NCI-H2029 (cell line): Measurements from ENCODE around the gene RCOR1.
A peak's percentile ranks its signal among the peaks of the same experiment; 100 is the strongest.
"Not testable (repeated sequence)": the region's sequence is repeated elsewhere in the genome, so short reads cannot be mapped to it uniquely, and the experiment has no call there.

Experiments
- DNase-seq: peaks from one replicate; lab custom pipeline; 2025; lab: John Stamatoyannopoulos, UW

The RCOR1 gene

GRCh38 chr14:102591944-102592762 is at the start of gene RCOR1:
Gene RCOR1 (plus strand): TSS chr14:102592649. CDS start chr14:102592887, 238 bp downstream.
- DNase-seq = peak; percentile 75

DNA sequence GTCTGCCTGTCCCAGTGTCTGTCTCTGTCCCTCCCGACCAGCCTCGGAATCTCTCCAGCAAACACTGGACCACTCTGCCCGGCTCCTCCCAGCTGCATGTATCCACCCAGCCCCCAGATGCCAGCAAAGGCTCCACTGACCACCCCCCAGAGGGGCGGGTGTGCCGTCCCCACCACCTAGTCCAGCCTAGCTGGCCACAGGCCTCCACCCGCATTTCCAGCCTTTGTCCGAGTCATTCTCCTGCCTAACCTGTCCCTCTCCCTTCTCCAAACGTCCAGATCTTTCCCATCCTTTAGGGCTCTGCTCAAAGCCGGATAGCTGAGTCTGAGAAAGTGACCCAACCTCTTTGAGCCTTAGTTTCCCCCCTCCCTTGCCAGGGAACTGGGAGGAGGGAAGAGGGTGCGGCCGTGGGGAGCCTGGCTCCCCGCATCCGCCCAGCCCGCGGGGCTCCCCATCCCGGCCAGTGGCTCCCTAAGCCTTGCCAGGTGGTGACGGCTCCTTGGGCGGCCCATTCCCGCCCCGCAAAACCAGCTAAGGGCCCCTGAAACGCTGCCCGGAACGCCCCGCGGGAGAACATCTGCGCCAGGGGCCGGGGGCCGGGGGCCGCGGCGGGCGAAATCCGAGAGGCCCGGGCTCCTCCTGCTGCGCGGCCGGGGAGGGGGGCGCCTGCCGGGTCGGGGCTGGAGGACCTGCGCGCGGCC is 48.3 kb upstream of the RCOR1 start:
- DNase-seq = no peak

- no peak for DNase-seq
Observed at GRCh38 chr14:102544747-102545460, 47.5 kb upstream of the RCOR1 start.

- DNase-seq = no peak
Observed at GRCh38 chr14:102545461-102546265, 46.8 kb upstream of the RCOR1 start.

- no peak for DNase-seq
Observed at GRCh38 chr14:102548616-102549240, 43.7 kb upstream of the RCOR1 start.

DNA sequence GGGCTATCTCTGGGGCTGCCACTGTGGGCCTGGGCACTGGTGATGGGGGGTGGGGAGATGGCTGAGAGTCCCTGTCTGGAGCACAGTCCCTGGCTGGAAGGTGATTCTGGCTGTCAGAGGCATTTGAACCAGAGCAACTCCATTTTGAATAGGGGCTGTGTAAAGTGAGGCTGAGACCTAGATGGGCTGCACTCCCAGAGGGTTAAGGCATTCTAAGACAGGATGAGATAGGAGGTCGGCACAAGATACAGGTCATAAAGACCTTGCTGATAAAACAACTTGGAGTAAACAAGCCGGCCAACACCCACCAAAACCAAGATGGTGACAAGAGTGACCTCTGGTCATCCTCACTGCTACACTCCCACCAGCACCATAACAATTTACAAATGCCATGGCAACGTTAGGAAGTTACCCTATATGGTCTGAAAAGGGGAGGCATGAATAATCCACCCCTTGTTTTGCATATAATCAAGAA is 41.5 kb upstream of the RCOR1 start:
- DNase-seq = not testable (repeated sequence)

GRCh38 chr14:102551995-102552705 is 40.3 kb upstream of the RCOR1 start:
- no peak for DNase-seq

DNA sequence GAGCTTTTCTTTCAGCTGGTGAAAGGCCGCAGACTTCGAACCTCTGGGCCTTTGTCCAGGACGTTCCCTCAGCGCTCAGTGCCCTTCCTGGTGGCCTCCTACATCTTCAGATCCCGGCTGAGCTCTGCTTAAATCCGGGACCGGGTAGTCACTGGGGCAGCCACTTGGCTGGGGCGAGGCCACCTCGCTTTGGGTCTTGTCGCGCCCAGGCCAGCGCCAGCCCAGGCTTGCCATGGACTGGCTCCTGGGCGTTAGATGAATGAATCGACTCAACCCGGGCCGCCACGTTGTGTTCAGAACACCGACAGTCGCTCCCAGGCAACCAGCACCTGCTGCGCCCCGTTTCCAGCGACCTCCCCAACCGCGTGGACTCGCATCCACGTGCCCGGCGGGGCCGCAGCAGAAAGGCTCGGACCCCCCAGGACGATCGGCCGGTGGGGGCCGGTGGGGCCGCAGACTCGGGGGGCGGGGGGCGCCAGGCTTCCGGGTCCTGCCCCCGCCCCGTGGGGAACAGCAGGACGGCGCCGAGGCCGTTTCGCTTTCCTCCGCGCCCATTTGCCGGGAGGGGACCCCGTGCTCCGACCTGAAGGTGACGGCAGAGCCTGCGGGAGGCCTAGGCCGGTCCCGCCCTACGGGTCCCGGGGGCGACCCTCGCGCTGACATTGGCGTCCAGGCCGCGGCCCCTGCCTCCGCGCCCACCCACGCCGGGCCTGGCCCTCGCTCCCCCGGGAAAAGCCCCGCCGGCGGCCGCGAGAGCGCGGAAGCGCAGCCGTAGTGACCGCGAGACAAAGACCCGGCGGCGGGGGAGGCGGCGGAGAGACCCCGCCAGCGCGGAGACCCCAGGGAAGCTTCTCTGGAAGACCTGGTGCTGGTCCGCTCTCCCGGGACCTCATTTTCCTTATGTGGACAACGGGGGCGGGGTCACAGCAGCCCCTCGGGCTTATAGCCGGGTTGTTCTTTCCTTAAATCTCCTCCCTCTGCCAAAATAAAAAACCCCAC is 37.3 kb upstream of the RCOR1 start:
- DNase-seq = no peak

GRCh38 chr14:102556098-102556677 is 36.3 kb upstream of the RCOR1 start:
- no peak for DNase-seq

DNA sequence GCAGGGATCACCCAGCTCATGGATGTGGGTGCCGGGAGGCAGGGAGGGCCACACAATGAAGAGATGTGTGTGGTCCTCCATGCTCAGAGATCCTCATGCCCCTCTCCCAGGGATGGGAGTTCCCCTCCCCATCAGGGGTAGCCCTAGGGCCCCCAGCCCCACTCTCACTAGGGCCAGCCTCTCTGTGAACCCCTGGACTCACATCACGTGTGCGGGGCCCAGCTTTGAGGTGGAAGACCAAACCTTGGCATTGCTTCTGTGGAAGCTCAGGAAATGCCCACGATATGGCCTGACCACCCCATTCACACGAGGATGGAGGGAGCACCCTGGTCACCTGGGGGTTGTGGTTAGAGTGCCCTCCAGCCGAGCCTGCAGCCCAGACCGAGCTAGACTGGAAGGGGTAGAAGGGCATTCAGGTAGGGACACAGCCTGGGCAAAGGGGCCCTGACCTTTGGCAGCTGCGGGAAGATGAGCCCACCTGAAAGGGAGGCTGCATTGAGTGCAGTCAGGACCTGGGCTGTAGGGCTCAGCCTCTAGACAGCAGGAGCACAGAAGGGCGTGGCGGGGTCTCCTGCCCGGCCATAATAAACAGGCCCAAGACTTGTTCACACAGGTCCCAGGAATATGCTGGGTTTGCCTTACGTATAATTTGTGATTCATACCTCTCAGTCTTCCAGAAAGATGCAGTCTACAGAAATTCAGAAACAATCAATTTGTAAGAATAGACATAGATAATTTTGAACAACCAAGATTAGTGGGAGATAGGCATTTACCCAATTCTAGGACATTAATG is 34.8 kb upstream of the RCOR1 start:
- DNase-seq = no peak

- no peak for DNase-seq
Observed at GRCh38 chr14:102558556-102558955, 33.9 kb upstream of the RCOR1 start.

DNA sequence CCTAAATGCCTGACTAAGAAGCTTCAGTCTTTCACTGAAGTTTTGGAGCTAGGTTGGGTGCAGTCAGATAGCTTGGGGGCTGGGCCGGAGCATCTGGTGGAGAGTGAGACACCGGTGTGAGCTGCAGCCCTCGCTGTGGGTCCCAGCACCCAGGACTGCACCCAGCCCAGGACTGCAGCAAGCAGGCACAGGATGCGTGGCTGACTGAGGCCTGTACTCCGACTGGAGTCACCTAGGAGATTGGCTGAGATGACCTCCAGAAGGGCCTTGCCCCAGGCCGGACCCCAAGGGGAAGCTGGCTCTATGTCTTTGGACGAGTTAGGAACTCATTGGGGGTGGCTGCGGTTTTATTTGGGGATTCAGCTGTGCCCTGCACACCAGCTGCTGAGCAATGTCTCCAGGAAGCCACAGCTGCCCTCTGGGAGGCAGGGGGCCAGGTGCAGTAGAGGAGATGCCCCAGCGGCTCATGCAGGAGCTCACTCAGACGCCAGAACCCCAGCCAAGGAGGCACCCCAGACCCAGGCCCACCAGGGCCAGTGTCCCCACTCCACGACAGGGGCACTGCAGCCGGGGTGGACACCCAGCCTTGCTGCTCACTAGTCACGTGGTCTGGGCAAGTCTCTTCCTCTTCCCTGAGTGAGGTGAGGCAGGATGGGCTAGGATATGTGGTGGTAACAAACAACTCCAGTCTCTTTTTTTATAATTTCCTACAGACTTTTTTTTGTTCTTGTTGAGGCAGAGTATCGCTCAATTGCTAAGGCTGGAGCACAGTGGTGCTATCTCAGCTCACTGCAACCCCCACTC is 31.8 kb upstream of the RCOR1 start:
- DNase-seq = no peak

DNA sequence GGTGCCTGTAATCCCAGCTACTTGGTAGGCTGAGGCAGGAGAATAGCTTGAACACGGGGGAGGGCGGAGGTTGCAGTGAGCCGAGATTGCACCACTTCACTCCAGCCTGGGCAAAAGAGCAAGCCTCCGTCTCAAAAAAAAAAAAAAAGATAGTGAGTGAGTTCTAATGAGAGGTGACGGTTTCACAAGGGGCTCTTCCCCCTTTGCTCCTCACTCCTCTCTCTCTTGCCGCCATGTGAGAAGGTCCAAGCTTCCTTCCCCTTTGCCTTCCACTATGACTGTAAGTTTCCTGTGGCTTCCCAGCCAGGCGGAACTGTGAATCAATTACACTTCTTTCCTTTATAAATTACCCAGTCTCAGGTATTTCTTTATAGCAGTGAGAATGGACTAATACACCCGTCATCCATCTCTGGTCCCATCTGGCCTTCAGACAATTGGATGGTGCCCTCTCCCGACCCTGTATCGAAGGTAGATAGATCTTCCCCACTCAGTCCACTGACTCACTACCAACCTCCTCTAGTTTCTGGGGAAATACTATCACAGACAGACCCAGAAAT is 27.0 kb upstream of the RCOR1 start:
- DNase-seq = no peak

- no peak for DNase-seq
Observed at GRCh38 chr14:102565959-102566358, 26.5 kb upstream of the RCOR1 start.

- DNase-seq = no peak
Observed at GRCh38 chr14:102568115-102568614, 24.3 kb upstream of the RCOR1 start.

DNA sequence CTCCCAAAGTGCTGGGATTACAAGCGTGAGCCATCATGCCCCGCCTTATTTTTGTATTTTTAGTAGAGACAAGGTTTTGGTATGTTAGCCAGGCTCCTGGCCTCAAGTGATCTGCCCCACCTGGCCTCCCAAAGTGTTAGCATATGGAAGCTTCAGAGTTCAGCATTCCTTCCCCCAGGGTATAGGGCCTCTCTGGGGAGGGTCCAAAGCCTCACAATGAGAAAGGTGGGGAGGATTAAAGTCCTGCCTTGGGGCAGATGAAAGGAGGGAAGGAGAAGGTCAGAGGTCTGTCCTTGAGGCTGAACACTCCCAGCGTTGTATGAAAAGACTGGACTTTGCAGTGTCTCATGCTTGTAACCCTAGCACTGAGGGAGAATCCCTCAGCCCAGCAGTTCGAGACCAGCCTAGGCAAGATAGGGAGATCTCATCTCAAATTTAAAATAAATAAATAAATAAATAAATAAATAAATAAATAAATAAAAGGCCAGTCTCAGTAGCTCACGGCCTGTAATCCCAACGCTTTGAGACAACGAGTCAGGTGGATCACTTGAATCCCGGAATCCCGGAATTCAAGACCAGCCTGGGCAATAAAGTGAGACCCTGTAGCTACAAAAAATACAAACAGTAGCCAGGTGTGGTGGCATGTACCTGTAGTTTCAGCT is 22.0 kb upstream of the RCOR1 start:
- DNase-seq = no peak
